Brain microvascular endothelial cell (primary cell): ENCODE results near the gene OR5AU1.

Experiments
- DNase-seq: peaks from one replicate; pipeline ENCODE4 v3.0.0-alpha.2; 2020
- H3K27ac ChIP-seq: fragments of 250-450 bp; sonication (Bioruptor Pico); 2 replicates; pipeline ENCODE4 v1.5.1; 2020; ENCODE audit warnings: mild to moderate bottlenecking, moderate library complexity
- H3K27me3 ChIP-seq: fragments of 250-450 bp; sonication (Bioruptor Pico); replicated peaks from 2 replicates; pipeline ENCODE4 v1.5.1; 2020; ENCODE audit warnings: mild to moderate bottlenecking
- H3K36me3 ChIP-seq: fragments of 250-450 bp; sonication (Bioruptor Pico); replicated peaks from 2 replicates; pipeline ENCODE4 v1.5.1; 2020; ENCODE audit warnings: mild to moderate bottlenecking
- H3K4me3 ChIP-seq: 2 replicates; pipeline ENCODE4 v1.5.1; 2011; ENCODE audit warnings: low read depth, mild to moderate bottlenecking, control low read depth, low read length, moderate library complexity
- CTCF ChIP-seq: IDR thresholded peaks from 2 replicates; pipeline ENCODE4 v1.5.1; 2011; ENCODE audit warnings: low read depth, mild to moderate bottlenecking, moderate library complexity, low read length, control low read depth, inconsistent platforms; ENCODE audit errors: missing control alignments
- in situ Hi-C: cut with HindIII; loops from 2 replicates; pipeline ENCODE4 v1.10.0; 2017; ENCODE audit warnings: low sequenced_read_pairs, low pct_ligation_motif_present

Gene OR5AU1

GRCh38 chr14:21142357-21142756 is 13.5 kb downstream of the OR5AU1 start:
- Histone ChIP-seq H3K36me3 (no peaks in the 10 kb centered on the region), H3K27me3 (no peaks in the 10 kb centered on the region), H3K27ac (no peak overlapping the region), H3K4me3 (no peak overlapping the region)
- DNase-seq, result no peak
- in situ Hi-C loops, result no loop called here
- no peak for TF ChIP-seq CTCF

GRCh38 chr14:21136024-21136423 is 19.8 kb downstream of the OR5AU1 start:
- no peak for DNase-seq
- TF ChIP-seq CTCF, result peak; percentile 58
- Histone ChIP-seq H3K4me3 (no peak overlapping the region), H3K27me3 (no peaks in the 10 kb centered on the region), H3K27ac (no peak overlapping the region), H3K36me3 (no peaks in the 10 kb centered on the region)
- in situ Hi-C loops, result no loop called here

- in situ Hi-C loops, result no loop called here
- no peak overlapping the region for H3K4me3 ChIP-seq
- no peak for DNase-seq
- H3K27me3 ChIP-seq, result no peaks in the 10 kb centered on the region
- H3K36me3 ChIP-seq, result no peaks in the 10 kb centered on the region
- H3K27ac ChIP-seq, result no peak overlapping the region
- no peak for TF ChIP-seq CTCF
Observed at GRCh38 chr14:21133901-21134300, 22.0 kb downstream of the OR5AU1 start.

- DNase-seq, result no peak
- no peak overlapping the region for H3K27ac ChIP-seq
- H3K36me3 ChIP-seq, result no peaks in the 10 kb centered on the region
- in situ Hi-C loops, result no loop called here
- H3K27me3 ChIP-seq, result no peaks in the 10 kb centered on the region
- TF ChIP-seq CTCF, result no peak
- no peak overlapping the region for H3K4me3 ChIP-seq
Observed at GRCh38 chr14:21123429-21123828, 32.4 kb downstream of the OR5AU1 start.

GRCh38 chr14:21121122-21121521 is 34.7 kb downstream of the OR5AU1 start:
- TF ChIP-seq CTCF, result no peak
- Histone ChIP-seq H3K27me3 (no peaks in the 10 kb centered on the region), H3K27ac (no peak overlapping the region), H3K36me3 (no peaks in the 10 kb centered on the region), H3K4me3 (no peak overlapping the region)
- DNase-seq, result no peak
- in situ Hi-C loops, result no loop called here

- no peak overlapping the region for H3K27ac ChIP-seq
- H3K4me3 ChIP-seq, result no peak overlapping the region
- no peaks in the 10 kb centered on the region for H3K27me3 ChIP-seq
- no peaks in the 10 kb centered on the region for H3K36me3 ChIP-seq
- in situ Hi-C loops, result no loop called here
- DNase-seq, result no peak
- TF ChIP-seq CTCF, result no peak
Observed at GRCh38 chr14:21120686-21121085, 35.2 kb downstream of the OR5AU1 start.
